ENCODE measurements around the gene GLUD1.
"Not testable (repeated sequence)": the region's sequence is repeated elsewhere in the genome, so short reads cannot be mapped to it uniquely, and the experiment has no call there.

GLUD1 gene

DNA sequence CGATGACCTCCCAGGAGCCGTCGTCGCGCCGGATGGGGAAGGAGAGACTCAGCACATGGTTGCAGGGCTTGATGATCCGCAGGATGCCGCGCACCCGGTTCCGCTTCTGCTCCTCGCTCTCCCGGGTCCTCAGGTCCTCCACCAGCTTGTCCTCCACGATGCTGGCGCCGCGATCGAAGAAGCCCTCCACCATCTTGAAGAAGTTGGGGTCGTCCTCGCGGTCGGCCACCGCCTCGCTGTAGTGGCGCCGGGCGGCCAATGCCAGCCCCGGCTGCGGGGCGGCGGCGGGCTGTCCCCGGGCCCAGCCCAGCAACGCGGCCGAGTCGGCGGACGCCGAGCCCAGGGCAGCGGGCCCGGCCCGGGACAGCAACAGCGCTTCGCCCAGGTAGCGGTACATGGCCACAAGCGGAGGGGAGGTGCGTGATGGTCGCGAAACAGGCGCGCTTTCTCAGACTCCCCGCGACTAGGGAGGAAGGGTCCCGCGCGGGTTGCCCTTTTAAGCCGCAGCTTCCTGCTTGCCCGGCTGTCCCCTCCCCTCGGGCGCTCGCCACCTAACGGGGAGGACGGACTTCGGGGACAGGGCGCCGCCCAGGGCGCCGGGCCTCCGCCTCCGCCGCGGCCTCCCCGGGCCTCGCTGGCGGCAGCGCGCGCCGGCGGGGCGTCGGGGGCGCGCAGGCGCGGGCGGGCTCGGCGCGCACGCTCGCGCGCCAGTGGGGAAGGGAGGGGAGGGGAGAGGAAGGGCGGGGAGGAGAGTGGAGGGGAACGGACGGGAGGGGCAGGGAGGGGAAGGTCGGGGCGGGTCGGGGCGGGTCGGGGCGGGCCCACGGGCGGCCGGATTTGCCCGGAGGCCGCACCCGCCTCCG lies at the start of gene GLUD1, which contains the start of gene SHLD2:
TSS of gene GLUD1 (minus strand) at position 471 of the 863 bp plus-strand sequence. CDS start at position 397, 74 bp downstream.
TSS of gene SHLD2 (plus strand) at position 834 of the 863 bp plus-strand sequence. CDS start 56,149 bp downstream, outside the sequence.
- Histone ChIP-seq H3K4me1 (ENCODE audit: control insufficient read depth, insufficient read depth, low read length) (peaks cover 9% of the 10 kb centered on the region), H3K36me3 (ENCODE audit: control insufficient read depth in 2 of 2, insufficient read depth in 2 of 2, low read length in 2 of 2) (peaks cover 0 to 2% of the 10 kb centered on the region in 2 donors), H3K9me3 (ENCODE audit: control insufficient read depth in 2 of 2, low read length in 2 of 2) (no peaks in the 10 kb centered on the region), H3K9ac (ENCODE audit: low read length in 2 of 2) (peak within 1 kb of the TSS; percentile 75 to 82), H3K27ac (ENCODE audit: low read length) (peak within 1 kb of the TSS; percentile 77), H3K27me3 (ENCODE audit: control insufficient read depth in 1 of 2, insufficient read depth in 2 of 2, low read length in 2 of 2) (no peaks in the 10 kb centered on the region), H3K4me3 (ENCODE audit: low read length in 2 of 2) (peak within 1 kb of the TSS; percentile 89)

DNA sequence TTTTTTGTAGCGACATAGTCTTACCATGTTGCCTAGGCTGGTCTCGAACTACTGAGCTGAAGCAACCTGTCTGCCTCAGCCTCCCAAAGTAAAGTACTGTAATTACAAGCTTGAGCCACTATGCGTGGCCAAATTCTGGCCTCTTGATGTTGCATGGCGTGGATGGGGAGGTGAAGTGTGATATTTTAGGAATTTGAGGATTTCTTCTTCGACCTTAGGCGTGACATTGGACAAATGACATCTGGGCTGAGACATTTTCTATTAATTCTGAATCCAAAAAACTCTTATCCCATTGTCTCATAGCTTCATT lies 48.4 kb upstream of the GLUD1 start:
- H3K36me3 ChIP-seq (ENCODE audit: control insufficient read depth in 2 of 2, insufficient read depth in 2 of 2, low read length in 2 of 2); H3K9me3 ChIP-seq (ENCODE audit: control insufficient read depth in 2 of 2, low read length in 2 of 2); H3K27me3 ChIP-seq (ENCODE audit: control insufficient read depth in 1 of 2, insufficient read depth in 2 of 2, low read length in 2 of 2); H3K9ac ChIP-seq (ENCODE audit: low read length in 2 of 2); H3K27ac ChIP-seq (ENCODE audit: low read length); H3K4me1 ChIP-seq (ENCODE audit: control insufficient read depth, insufficient read depth, low read length); H3K4me3 ChIP-seq (ENCODE audit: low read length in 2 of 2): not testable (repeated sequence)

DNA sequence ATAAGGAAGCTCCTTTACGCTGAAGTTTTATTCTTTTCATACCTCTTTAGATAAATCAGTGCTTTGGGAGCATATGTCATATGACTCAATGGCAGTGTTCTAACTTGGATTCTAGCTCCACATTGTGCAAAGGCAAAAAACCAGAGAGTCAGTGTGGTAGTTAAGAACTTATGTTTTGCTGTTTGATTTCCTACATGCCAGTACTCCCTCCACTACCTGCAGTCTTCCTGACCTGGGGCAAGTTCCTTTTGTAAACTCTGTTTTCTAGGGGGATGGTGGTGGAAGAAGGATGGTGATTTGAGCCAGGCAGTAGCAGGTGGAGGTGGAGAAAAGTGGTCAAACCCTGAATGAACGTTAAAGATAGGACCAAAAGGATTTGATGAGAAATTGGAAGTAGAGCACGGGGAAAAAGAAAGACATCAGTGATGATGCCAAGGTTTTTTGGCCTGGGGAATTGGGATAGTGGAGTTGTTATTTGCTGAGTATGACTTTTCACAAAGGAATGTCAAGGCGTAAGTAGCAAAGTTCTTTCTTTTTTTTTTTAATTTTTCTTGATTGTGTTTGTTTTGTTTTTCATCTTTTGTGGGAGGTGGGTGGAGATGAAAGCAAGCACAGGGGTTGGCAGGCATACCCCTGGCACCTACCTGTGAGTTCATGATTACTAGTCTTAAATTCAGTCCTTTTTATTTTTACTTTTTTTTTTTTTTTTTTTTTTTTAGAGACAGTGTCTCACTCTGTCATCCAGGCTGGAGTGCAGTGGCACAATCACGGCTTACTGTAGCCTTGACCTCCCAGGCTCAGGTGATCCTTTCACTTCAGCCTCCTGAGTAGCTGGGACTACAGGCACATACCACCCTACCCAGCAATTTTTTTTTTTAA lies 47.8 kb upstream of the GLUD1 start:
- not testable (repeated sequence) for H3K9ac ChIP-seq (ENCODE audit: low read length in 2 of 2); H3K27ac ChIP-seq (ENCODE audit: low read length); H3K9me3 ChIP-seq (ENCODE audit: control insufficient read depth in 2 of 2, low read length in 2 of 2); H3K4me3 ChIP-seq (ENCODE audit: low read length in 2 of 2); H3K4me1 ChIP-seq (ENCODE audit: control insufficient read depth, insufficient read depth, low read length); H3K36me3 ChIP-seq (ENCODE audit: control insufficient read depth in 2 of 2, insufficient read depth in 2 of 2, low read length in 2 of 2); H3K27me3 ChIP-seq (ENCODE audit: control insufficient read depth in 1 of 2, insufficient read depth in 2 of 2, low read length in 2 of 2)

DNA sequence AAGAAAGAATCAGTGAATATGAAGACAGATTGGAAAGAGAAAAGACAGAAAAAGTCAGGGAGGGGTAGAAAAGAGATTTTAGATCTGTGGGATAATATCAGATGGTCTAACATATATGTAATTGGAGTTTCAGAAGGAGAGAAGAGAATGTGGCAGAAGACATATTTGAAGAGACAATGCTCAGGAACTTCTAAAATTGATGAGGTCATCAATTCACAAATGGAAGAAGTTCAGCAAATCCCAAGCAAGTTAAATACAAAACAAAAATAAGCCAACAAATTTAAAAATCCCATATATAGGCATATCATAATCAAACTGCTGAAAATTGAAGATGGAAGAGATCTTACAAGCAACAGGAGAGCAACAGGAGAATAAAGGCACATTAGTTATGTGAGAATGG lies 42.8 kb upstream of the GLUD1 start:
- H3K4me1 ChIP-seq (ENCODE audit: control insufficient read depth, insufficient read depth, low read length); H3K27me3 ChIP-seq (ENCODE audit: control insufficient read depth in 1 of 2, insufficient read depth in 2 of 2, low read length in 2 of 2); H3K4me3 ChIP-seq (ENCODE audit: low read length in 2 of 2); H3K9ac ChIP-seq (ENCODE audit: low read length in 2 of 2); H3K36me3 ChIP-seq (ENCODE audit: control insufficient read depth in 2 of 2, insufficient read depth in 2 of 2, low read length in 2 of 2); H3K9me3 ChIP-seq (ENCODE audit: control insufficient read depth in 2 of 2, low read length in 2 of 2); H3K27ac ChIP-seq (ENCODE audit: low read length): not testable (repeated sequence)

DNA sequence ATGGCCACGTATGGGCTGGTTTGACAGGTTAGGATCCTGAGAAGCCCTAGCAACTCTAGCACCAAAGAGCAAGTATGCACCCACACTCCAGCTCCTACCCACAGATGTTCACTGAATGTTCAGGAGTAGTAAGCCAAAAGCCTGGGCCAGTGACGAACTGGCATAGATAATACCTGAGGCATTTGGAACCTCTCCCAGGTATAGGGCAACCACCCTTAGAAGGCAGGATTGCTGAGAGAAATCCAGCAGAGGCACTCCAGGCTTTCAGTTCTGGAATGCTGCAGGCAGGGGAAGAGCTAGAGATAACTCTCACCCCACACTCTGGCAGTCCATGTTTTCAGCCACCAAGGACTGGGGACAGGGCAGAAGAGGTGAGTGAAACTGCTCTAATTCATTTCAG lies 39.8 kb upstream of the GLUD1 start:
- H3K9ac ChIP-seq (ENCODE audit: low read length in 2 of 2); H3K27ac ChIP-seq (ENCODE audit: low read length); H3K4me1 ChIP-seq (ENCODE audit: control insufficient read depth, insufficient read depth, low read length); H3K36me3 ChIP-seq (ENCODE audit: control insufficient read depth in 2 of 2, insufficient read depth in 2 of 2, low read length in 2 of 2); H3K9me3 ChIP-seq (ENCODE audit: control insufficient read depth in 2 of 2, low read length in 2 of 2); H3K4me3 ChIP-seq (ENCODE audit: low read length in 2 of 2); H3K27me3 ChIP-seq (ENCODE audit: control insufficient read depth in 1 of 2, insufficient read depth in 2 of 2, low read length in 2 of 2): not testable (repeated sequence)

DNA sequence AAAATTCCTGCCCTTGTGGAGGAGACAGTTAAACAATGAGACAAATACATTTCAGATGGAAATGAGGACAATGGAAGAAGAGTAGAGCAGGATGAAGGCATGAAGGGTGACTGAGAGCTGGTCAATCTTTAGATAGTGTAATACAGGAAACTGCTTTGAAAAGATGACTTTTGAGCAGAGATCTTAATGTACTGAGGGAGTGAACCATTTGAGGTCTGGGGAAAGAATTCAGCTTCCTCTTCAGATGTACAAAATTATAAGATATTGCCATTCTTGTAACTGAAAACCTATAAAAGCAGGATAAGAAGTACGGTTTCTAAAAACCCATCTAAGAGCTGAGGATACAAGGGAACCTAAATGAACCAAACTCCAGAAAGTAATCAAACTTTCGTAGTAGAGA lies 39.3 kb upstream of the GLUD1 start:
- H3K4me1 ChIP-seq (ENCODE audit: control insufficient read depth, insufficient read depth, low read length); H3K27ac ChIP-seq (ENCODE audit: low read length); H3K9me3 ChIP-seq (ENCODE audit: control insufficient read depth in 2 of 2, low read length in 2 of 2); H3K27me3 ChIP-seq (ENCODE audit: control insufficient read depth in 1 of 2, insufficient read depth in 2 of 2, low read length in 2 of 2); H3K4me3 ChIP-seq (ENCODE audit: low read length in 2 of 2); H3K36me3 ChIP-seq (ENCODE audit: control insufficient read depth in 2 of 2, insufficient read depth in 2 of 2, low read length in 2 of 2); H3K9ac ChIP-seq (ENCODE audit: low read length in 2 of 2): not testable (repeated sequence)

DNA sequence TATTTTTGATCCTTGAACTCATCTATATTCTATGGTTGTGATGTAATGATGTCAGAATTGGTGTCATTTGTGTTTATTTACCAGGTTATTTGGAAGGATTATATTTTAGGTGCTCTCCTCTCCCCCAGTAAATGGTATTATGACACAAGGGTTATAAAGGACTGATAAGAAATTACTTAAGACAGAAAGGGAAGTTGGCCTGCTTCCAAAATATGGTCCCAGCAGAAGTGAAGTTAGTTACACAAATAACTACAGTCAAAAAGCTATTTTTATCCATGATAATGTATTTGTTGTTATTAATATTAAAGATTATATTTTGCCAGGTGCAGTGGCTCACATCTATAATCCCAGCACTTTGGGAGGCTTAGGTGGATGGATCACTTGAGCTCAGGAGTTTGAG lies 37.5 kb upstream of the GLUD1 start:
- not testable (repeated sequence) for H3K9me3 ChIP-seq (ENCODE audit: control insufficient read depth in 2 of 2, low read length in 2 of 2); H3K4me3 ChIP-seq (ENCODE audit: low read length in 2 of 2); H3K9ac ChIP-seq (ENCODE audit: low read length in 2 of 2); H3K36me3 ChIP-seq (ENCODE audit: control insufficient read depth in 2 of 2, insufficient read depth in 2 of 2, low read length in 2 of 2); H3K4me1 ChIP-seq (ENCODE audit: control insufficient read depth, insufficient read depth, low read length); H3K27me3 ChIP-seq (ENCODE audit: control insufficient read depth in 1 of 2, insufficient read depth in 2 of 2, low read length in 2 of 2); H3K27ac ChIP-seq (ENCODE audit: low read length)

DNA sequence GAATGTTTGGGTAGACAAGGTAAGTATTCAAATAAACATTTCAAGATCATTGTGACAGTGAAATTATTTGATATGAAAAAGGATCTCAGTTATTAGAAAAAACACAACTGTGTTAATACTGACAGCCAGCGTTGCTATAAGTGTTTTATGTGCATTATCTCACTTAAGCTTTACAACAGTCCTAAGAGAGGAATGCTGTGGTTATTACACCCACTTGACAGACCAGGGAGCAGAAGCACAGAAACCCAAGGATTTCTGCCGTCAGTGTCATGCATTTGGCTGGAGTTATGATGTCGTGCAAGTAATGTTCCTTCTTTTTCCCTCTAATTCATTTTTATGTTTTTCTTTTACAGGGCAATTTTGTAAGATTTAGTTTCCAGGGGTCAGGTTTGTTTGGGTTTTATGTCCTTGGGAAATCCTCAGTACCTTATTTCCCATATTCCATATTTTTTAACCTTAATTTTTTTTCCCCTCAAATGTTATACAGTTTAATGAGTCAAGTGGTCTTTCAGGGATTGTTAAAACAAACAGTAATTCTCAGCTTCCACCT lies 33.0 kb upstream of the GLUD1 start:
- H3K9me3 ChIP-seq (ENCODE audit: control insufficient read depth in 2 of 2, low read length in 2 of 2); H3K9ac ChIP-seq (ENCODE audit: low read length in 2 of 2): not testable (repeated sequence)

DNA sequence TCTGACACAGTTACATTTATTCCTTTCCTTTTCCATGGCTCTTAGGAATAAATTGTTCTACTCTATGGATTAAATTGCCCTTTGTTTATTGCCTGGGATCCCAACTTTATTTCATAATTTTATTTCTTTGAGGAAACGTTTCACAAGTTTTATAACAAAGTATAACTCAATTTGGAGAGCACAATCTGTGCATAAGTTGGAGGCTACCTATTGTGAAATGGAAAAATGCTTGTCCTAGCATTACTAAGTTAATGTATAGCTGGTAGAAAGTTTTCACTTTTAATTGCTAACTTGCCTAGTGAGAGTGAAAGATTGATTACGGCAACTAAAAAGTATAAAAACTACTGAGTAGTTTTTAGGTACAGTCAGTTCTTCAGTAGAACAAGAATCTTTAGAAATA lies 32.4 kb upstream of the GLUD1 start:
- not testable (repeated sequence) for H3K9me3 ChIP-seq (ENCODE audit: control insufficient read depth in 2 of 2, low read length in 2 of 2); H3K27ac ChIP-seq (ENCODE audit: low read length); H3K27me3 ChIP-seq (ENCODE audit: control insufficient read depth in 1 of 2, insufficient read depth in 2 of 2, low read length in 2 of 2); H3K36me3 ChIP-seq (ENCODE audit: control insufficient read depth in 2 of 2, insufficient read depth in 2 of 2, low read length in 2 of 2); H3K4me1 ChIP-seq (ENCODE audit: control insufficient read depth, insufficient read depth, low read length); H3K4me3 ChIP-seq (ENCODE audit: low read length in 2 of 2); H3K9ac ChIP-seq (ENCODE audit: low read length in 2 of 2)

More for the DNA sequence above, 33.0 kb upstream of the GLUD1 start:
- H3K27me3 ChIP-seq (ENCODE audit: control insufficient read depth in 1 of 2, insufficient read depth in 2 of 2, low read length in 2 of 2); H3K4me3 ChIP-seq (ENCODE audit: low read length in 2 of 2); H3K36me3 ChIP-seq (ENCODE audit: control insufficient read depth in 2 of 2, insufficient read depth in 2 of 2, low read length in 2 of 2); H3K4me1 ChIP-seq (ENCODE audit: control insufficient read depth, insufficient read depth, low read length); H3K27ac ChIP-seq (ENCODE audit: low read length): not testable (repeated sequence)

DNA sequence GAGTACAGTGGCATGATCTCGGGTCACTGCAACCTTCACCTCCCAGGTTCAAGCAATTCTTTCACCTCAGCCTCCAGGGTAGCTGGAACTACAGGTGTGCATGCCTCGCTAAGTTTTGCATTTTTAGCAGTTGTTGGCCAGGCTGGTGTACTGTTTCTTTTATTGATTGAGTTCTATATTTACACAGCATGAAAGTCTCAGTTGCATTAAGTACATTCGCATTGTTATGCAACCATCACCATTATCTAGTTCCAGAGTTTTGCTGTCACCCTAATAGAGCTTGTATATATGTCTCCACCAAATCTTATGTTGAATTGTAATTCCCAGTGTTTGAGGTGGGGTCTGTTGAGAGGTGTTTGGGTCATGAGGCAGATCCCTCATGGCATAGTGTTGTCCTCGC lies 28.7 kb upstream of the GLUD1 start:
- not testable (repeated sequence) for H3K27ac ChIP-seq (ENCODE audit: low read length); H3K36me3 ChIP-seq (ENCODE audit: control insufficient read depth in 2 of 2, insufficient read depth in 2 of 2, low read length in 2 of 2); H3K27me3 ChIP-seq (ENCODE audit: control insufficient read depth in 1 of 2, insufficient read depth in 2 of 2, low read length in 2 of 2); H3K9me3 ChIP-seq (ENCODE audit: control insufficient read depth in 2 of 2, low read length in 2 of 2); H3K4me1 ChIP-seq (ENCODE audit: control insufficient read depth, insufficient read depth, low read length); H3K9ac ChIP-seq (ENCODE audit: low read length in 2 of 2); H3K4me3 ChIP-seq (ENCODE audit: low read length in 2 of 2)

DNA sequence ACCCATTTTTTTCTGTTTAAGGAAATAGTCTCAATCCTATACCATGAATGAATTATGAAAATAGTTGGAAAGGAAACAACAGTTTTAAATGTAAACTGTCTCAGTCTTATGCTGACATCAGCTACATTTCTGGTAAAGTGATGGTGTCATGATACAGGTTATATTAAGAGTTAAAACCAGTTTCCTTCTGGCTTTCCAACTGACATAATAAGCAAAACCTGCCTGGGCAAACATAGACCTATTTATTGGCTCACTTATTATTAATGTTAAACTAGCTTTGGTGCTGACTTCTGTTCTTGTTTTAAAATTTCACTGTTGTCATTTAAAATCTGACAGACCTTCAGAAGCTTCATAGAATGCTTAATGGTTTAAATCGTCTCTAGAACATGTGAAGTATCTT lies 24.4 kb upstream of the GLUD1 start:
- H3K27me3 ChIP-seq (ENCODE audit: control insufficient read depth in 1 of 2, insufficient read depth in 2 of 2, low read length in 2 of 2); H3K4me1 ChIP-seq (ENCODE audit: control insufficient read depth, insufficient read depth, low read length); H3K36me3 ChIP-seq (ENCODE audit: control insufficient read depth in 2 of 2, insufficient read depth in 2 of 2, low read length in 2 of 2): not testable (repeated sequence)

More for the DNA sequence above, 24.4 kb upstream of the GLUD1 start:
- not testable (repeated sequence) for H3K9me3 ChIP-seq (ENCODE audit: control insufficient read depth in 2 of 2, low read length in 2 of 2); H3K27ac ChIP-seq (ENCODE audit: low read length); H3K9ac ChIP-seq (ENCODE audit: low read length in 2 of 2); H3K4me3 ChIP-seq (ENCODE audit: low read length in 2 of 2)
